HG03558 (cell line): Measurements from ENCODE around the gene HOXB7.

Source experiments
- ATAC-seq: cut with Tn5 transposase; IDR thresholded peaks from one replicate; pipeline ENCODE4 v1.9.1; 2021; ENCODE audit warnings: moderate number of reproducible peaks; ENCODE audit not compliant: unreplicated experiment; ENCODE audit errors: extremely low read depth

Gene HOXB7

DNA sequence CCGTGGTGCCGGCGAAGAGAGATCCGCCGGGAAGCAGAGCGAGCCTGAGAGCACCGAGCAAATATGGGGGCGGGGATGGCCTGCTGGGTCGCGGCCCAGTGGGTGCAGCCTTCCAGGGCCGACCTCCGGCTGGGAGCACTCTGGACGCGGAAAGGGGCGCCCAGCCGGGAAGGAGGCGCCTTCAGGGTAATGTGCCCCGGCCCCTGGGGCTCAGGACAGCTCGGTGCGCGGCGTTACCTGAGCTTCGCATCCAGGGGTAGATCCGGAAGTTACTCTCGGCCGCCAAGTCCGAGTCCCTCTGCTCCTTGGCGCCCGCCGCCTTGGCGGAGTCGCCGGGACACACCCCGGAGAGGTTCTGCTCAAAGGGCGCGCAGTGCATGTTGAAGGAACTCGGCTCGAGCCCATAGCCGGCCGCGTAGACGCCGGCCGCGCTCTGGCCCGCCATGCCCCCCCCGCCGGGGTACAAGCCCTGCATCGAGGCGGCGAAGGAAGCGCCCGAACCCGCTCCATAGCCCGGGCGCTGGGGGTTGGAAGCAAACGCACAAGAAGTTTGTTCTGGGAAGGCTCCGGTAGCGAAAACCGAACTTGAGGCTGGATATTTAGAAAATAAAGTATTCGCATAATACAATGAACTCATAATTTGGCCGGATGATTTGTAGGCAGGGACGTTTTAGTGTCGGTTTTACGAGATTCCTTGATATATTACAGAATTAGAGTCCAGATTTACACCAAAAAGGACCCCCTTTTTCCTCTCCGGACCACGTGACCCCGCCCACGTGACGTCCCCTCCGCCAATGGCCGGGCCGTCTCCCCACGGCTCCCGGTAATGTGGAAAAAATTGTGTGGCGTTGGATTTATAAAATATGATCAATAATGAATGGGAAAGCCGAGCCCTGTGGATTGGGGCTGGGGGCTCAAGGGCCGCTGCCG, at the start of gene HOXB7:
Gene HOXB7 (minus strand): TSS at position 736 of the 930 bp plus-strand sequence. CDS start 99 bp downstream, at position 637.
- ATAC-seq = no peak

DNA sequence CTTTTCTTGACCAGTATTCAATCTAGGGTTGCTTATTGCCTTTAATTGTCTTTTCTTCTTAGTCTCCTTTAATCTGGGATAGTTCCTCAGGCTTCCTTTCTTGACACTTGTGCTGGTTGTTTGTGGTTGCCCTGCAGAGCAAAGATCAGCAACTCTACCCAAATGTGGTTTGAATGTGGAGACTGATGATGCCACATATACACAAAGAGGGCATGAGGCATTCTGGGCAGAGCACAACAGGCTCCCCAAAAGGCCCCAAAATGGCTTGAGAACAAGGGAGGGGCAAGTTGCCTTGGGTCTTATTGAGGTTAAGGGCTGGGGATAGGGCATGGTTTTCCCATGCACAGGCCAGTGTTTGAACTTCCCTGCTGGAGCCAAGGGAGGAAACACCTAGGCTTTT, 45.1 kb upstream of the HOXB7 start:
- no peak for ATAC-seq

DNA sequence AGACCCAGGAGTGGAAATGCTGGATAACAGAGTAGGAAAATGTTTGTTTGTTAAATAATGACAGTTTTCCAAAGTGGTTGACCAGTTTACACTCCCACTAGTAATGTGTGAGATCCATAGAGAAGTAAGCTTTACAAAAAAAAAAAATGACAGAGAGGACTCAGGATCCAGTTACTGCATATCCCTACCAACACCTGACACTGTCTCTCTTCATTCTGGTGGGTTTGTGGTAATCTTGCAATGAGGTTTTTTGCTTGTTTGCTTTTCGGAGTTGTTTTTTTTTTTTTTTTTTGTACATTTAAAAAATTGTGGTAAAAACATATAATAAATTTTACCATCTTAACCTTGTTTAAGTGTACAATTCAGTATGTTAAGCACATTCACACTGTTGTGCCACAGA, 38.9 kb upstream of the HOXB7 start:
- no peak for ATAC-seq

DNA sequence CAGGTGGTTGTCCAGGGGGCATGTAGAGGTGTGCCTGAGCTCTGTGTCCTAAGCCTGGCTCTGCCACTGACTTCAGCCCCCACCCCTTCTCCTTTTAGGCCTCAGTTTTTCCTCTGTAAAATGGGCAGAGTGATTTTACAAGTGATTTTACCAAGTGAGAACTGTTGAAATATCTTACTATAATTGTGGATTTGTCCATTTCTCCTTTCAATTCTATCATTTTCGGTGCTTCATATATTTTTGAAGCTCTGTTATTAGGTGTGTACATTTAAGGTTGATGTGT, 37.1 kb upstream of the HOXB7 start:
- ATAC-seq = no peak

DNA sequence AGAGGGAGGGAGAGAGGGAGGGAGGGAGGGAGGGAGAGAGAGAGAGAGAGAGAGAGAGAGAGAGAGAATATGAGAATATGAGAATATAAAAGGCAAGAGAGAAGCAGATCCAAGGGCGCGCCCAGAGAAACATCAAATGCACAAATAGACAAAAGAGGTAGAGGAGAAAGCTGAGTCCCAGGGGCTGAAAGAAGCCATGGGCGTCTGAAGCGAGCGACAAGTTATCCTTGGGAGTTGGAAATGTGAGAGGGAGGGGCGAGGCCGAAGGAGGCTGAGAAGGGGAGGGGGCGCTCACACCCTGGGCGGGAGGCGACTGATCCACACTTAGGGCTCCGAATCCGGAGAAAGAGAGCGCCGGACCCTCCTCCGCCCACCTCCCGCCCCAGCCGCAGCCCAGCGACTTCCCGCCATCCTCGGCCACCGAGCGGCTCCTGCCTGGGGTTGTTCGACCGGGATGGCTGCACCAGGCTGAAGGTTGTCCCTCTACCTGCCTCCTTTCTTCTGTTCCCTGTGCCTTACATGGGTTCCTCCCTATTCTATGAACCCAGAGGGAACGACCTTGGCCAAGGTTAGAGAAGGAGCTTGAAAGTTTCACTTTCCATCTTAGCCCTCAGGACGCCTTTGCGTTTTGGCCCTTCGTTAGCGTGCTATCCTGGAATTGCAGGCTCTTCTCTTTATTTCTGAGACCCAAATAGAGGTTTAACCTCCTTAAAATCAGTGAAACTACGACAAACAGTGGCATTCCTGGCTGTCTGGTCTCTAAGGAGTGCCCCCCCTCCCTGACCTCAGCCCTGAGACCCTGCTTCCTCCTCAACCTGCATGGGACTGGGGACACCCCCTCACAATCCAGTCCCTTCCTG, 36.5 kb upstream of the HOXB7 start:
- ATAC-seq = no peak

DNA sequence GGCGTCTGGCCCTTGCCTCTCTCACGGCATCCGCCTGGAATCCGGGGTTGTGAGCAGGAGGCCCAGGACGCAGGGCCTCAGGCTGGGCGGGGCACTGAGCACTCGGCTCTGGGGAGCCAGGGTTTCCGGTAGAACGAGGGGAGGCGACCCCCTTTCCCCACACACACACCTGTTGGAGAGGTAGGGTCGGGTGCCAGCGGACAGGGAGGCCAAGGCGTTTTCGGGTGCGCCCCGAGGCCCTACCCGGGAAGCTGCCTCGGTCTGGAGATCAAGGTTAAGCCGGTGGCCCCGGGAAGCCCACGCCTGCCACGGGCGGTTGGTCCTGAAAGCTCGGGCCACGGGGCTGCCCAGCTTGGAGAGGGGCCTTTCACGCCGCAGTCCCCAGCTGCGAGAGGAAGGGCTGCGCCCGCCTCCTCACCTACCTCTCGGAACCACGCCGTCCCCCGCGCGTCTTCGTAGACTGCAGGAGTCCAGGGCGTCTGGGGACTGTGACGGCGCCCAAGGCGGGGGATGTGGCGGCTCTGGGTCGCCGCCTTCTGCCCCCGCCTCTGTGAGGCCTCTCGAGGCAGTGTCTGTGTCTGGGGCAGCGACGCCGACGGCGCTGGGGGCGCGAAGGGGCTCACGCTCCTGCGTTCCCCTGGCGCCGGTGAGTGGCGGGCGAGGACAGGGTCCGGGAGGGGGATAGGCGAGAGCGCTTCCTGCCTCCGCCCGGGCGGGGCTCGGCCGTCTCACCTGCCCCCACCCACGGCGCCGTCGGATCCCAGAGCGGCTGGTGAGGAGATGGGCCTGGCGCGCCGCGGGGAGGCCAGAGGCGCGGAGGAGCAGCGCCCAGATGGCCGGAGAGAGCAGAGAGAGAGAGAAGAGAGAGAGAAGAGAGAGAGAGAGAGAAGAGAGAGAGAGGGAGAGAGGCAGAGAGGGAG, 35.6 kb upstream of the HOXB7 start:
- ATAC-seq = no peak

DNA sequence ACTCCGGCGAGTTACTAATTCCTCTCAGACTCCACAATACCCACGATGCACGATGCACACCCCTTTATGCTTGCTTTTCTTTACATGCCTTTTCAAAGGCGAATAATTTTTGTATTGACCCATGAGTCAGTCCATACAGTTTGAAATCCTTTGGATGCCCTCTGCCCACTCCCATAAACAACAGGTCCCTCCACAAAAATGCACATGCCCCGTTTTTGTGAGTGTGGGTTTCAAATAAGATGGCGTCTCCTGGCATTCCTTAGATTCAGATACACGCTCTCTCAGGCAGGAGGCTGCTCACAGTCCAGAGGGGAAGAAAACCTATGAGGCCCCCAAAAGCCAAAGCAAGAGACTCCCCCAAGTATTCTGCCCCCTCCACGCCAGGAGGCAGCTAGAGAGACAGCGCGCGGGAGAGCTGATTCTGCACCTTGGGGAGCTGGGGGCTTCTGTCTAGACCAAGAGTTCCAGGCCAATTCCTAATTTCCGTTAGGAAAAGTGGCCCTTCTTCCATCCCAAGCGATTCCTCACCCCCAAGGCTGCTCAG, 34.9 kb upstream of the HOXB7 start:
- ATAC-seq = no peak

DNA sequence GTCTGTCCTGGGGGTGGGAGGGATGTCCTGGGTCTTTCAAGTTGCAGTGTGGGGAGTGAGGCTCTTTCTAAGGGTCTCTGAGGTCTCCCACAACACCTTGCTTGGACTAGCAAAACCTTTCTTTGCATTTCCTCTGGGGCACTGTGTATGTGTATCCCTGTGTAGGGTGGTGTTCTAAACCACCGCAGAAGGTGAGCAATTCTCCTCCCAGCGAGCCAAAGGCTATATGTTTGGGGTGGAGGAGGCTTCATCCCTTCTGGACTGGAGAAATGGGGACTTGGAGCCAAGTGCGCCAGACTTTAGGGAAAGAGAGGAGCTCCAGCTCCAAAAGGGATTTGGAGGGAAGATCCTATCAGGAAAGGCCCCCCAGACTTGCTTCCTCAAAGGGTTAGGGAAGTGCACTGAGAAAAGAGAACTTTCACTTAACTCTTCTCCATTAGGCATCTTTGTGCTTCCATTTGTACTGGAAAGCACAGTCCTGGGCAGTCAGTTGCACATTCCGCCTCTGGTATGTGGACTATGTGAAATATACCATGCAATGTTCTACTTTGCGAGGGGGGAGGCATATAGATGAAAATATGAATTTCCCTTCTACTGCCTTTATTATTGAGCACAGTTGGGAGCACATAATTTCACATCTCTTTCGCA, 34.2 kb upstream of the HOXB7 start:
- ATAC-seq = no peak

DNA sequence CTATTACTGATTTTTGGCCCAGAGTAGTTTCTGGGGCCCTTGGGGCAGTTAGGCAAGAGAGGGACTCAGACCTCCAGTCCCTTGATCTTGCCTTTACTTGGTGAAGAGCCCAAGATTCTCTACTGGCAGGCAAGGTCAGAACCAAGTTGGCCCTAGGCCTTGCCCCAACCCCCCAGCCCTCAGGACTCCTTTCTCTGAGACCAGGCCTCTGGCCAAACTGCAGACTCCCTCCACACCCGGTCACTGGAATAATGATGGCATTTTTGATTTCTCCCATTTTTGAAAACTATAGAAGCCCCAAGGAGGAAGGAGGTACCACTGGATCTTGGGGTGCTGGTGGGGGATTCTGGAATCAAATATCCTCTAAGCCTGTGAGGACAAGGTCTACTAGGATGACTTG, 33.3 kb upstream of the HOXB7 start:
- ATAC-seq = no peak

DNA sequence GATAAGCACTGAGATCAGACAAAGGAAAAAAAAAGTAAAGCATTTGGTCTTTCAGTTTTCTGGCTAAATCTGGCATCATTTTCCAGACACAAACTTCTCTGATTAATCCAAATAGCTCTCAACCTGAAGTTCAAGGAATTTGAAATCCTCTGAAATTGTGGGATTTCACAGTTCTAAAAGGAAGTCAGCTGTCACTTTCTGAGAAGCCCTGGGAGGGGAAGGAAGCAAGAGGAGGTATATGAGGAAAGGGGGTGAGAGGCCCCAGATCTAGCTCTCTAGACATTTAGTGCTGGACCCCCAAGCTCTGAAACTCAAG, 32.8 kb upstream of the HOXB7 start:
- no peak for ATAC-seq

DNA sequence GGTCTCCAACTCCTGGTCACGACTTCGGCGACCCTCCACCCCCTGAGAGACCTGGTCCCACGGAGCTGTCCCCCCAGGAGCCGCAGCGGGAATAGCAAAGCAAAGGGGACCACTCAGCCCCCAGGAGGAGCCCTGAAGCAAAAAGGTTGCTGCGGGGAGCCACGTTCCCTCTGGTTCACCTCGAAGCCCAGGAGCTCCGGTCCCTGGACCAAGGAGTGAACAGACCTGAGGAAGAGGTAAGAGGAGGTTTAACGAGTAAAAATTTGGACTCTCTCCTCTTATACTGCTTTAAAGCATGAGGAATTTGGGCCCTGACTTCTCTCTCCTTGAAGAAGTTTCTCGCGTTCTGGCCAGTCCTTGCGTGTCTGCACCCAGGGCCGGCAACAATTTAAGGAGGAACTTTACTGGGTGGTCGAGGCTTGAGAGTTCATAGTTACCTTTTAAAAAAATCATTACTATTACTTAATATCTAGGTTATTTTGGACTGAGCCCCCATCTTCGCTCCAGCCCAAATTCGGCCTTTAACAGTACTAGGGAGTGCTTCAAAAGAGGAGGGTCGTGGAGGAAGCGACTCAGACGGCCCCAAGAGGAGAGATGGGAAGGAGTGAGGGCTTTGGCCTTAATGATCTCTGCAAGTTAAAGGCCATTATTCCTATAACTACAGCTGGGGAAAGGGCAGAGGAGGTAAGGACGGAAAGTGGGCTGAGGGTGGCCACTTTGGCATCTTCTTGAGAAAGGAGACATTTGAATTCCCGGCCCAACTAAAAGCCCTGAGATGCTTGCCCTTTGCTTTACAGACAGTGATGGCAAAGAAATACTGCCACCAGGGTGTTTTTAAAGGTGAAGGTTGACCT, 32.3 kb upstream of the HOXB7 start:
- no peak for ATAC-seq

DNA sequence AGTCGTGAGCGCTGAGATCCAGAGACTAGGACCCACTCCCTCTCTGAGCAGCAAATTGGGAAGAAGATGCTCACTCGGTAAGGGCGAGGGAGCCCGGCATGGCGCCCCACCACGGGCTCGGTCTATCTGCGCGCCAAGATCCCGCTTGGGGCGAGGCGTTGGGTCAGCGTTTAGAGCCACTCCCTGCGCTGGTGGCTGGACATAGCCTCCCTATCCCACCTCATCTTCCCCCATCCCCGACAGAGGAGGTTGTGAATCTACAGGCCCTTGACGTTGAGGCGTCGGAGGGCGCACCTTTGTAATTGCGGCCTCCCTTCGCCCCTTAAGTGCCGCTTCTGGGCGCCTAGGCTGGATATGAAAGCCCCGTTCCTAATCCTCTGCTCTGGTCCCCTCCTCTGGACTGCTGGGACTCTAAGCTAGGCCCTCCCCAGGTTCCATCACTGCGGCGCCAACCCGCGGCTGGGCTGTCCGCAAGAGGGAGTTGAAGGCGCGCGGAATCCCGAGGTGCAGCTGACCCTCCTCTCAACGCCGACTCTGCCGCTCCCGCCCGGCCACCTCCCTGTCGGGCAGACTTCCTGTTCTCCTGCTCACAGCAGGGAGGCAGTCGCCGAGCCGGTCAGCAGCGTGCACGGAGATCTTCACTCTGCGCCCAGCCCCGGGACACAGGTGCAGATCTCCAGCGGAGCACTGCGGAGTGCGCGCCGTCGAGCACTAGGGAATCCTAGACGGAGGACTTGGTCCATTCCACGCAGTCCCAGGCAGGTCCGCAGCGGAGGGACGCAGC, 31.4 kb upstream of the HOXB7 start:
- ATAC-seq = no peak

DNA sequence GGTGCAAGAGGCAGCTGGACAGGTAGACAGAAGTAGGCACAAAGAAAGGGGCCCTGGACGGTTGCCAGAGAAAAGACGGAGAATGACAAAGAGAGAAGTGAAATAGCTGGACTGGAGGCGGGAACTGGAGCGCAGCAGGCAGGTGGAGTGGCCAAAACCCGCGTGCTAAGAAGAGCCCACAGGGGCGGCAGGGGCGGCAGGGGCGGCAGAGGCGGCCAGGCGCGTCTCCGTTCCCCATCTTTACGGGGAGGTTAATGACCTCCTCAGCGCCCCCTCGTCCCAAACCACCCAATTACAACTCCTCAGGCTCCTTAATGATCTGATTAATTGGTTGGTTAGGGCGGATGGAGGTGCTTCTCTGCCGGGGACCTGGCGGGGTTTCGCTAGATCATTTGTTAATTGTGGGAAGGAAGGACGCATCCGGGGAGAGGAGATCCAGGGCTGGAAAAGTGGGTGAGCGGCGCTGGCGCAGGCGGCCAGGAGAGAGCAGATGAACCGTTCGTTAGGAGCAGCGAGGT, 30.8 kb upstream of the HOXB7 start:
- ATAC-seq = no peak

DNA sequence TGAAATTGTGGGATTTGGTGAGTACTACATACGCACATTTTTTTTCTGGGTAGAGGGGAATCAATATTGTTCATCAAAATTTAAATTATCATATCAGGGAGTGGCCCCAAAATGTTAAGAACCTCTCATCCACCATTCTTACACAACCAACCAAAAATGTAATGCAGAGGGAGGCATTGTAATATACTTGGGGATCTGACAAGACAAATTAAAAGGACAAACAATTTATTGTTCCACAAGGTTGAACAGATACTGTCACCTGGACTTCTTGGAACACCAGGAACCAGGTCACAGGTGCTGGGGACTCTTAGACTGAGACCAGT, 30.0 kb upstream of the HOXB7 start:
- ATAC-seq = no peak

DNA sequence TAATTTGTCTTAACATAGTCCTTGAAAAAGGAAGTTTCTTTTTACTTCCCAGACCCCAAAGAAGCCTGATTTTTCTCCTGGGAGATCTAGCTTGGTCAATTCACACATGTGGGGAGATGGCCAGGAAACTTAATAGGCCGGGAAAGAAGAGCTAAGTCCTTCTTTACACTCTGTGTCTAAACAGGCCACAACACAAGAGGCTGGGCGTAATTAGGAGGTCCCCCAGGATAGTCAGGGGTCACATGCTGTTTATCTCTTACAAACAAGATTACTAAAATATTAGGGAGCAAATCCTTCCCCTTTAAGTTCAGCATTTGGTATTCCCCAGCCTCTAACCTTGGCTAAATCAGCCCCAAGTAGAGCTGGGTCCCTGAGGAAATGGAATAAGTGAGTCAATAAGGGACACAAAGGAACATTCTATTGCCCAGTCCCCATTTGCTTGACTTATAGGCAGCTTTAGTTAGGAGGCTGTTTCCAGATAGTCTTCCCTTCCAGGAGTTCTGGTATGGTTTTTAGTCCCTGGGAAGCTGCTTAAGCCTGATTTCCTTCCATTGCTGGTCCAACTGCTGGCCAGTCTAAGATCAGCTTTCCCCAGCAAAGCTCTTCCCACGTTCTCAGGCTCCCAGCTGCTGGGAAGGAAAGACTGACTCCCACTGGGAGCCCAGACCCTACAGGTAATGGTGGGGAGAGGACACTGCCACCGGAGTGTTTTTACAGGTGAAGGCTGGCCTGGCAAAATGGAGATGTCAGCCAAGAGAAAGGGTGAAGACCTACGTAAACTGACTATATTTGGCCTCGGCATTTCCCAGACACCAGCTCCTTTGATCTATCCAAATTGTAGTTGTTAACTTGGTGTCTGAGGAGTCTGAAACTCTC, 29.4 kb upstream of the HOXB7 start:
- ATAC-seq = no peak

DNA sequence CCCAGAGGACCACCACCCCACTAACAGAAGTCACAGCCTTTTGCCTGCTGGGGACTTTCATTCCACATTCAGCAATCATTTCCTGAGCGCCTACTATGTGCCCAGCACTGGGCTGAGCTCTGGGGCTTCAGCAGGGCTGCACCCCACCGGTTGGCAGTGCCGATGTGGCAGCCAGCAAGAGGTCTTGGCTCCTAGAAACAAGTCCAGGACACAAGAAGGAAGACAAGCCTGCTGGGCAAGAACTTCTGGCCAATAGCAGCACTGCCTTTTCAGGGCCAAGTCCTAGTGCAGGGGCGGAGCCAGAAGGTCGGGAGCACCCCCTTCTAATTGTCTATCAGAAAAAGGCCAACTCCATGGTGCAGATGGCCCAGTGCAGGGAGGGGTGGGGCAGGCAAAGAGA, 28.3 kb upstream of the HOXB7 start:
- no peak for ATAC-seq
